Neural progenitor cell (in vitro differentiated cells): ENCODE data around the gene BZW1. TPM values are rescaled to one million over a fixed set of nuclear protein-coding genes. Genes with fewer than 3 reads are reported as not detected.
A peak's percentile ranks its signal among the peaks of the same experiment; 100 is the strongest.

Experiments used
- DNase-seq: peaks from one replicate; pipeline ENCODE4 v3.0.0-alpha.2; 2016; ENCODE audit warnings: low spot score
- H2AFZ ChIP-seq: fragments of 200-600 bp; sonication (generic); replicated peaks from 2 replicates; pipeline ENCODE4 v1.6.1; 2016; ENCODE audit warnings: antibody characterized with exemption
- H3F3A ChIP-seq: fragments of 200-600 bp; sonication (generic); 2 replicates; pipeline ENCODE4 v1.6.1; 2016; ENCODE audit warnings: antibody characterized with exemption, low read depth
- H3K27ac ChIP-seq: fragments of 200-600 bp; sonication (generic); 2 replicates; pipeline ENCODE4 v1.5.1; 2016; ENCODE audit warnings: mild to moderate bottlenecking
- H3K27me3 ChIP-seq: fragments of 200-600 bp; sonication (generic); 2 replicates; pipeline ENCODE4 v1.6.1; 2016; ENCODE audit warnings: mild to moderate bottlenecking, moderate library complexity
- H3K36me3 ChIP-seq: fragments of 200-600 bp; sonication (generic); 2 replicates; pipeline ENCODE4 v1.5.1; 2016
- H3K4me1 ChIP-seq: fragments of 200-600 bp; sonication (generic); 2 replicates; pipeline ENCODE4 v1.6.1; 2016; ENCODE audit warnings: mixed run types
- H3K4me2 ChIP-seq: fragments of 200-600 bp; sonication (generic); 2 replicates; pipeline ENCODE4 v1.6.1; 2016
- H3K4me3 ChIP-seq: fragments of 200-600 bp; sonication (generic); 2 replicates; pipeline ENCODE4 v1.5.1; 2016
- H3K79me2 ChIP-seq: fragments of 200-600 bp; sonication (generic); 2 replicates; pipeline ENCODE4 v1.6.1; 2016; ENCODE audit warnings: low read depth
- H3K9ac ChIP-seq: fragments of 200-600 bp; sonication (generic); 2 replicates; pipeline ENCODE4 v1.6.1; 2016
- H3K9me3 ChIP-seq: fragments of 200-600 bp; sonication (generic); 2 replicates; pipeline ENCODE4 v1.5.1; 2016; ENCODE audit warnings: low read depth
- H4K20me1 ChIP-seq: fragments of 200-600 bp; sonication (generic); 2 replicates; pipeline ENCODE4 v1.6.1; 2016; ENCODE audit warnings: low read depth
- H3K27ac Mint-ChIP-seq: 3 replicates; pipeline ENCODE4 v1.8.0; 2021; ENCODE audit warnings: mixed read lengths
- H3K27me3 Mint-ChIP-seq: 2 replicates; pipeline ENCODE4 v1.8.0; 2022; ENCODE audit warnings: low read depth, mild to moderate bottlenecking, inconsistent platforms, moderate library complexity, mixed read lengths; ENCODE audit not compliant: insufficient read depth
- H3K36me3 Mint-ChIP-seq: 3 replicates; pipeline ENCODE4 v1.8.0; 2021; ENCODE audit warnings: mixed read lengths
- H3K4me1 Mint-ChIP-seq: 3 replicates; pipeline ENCODE4 v1.8.0; 2021; ENCODE audit warnings: mixed read lengths
- H3K4me3 Mint-ChIP-seq: 3 replicates; pipeline ENCODE4 v1.8.0; 2021; ENCODE audit warnings: mild to moderate bottlenecking, moderate library complexity, mixed read lengths
- H3K9me3 Mint-ChIP-seq: 3 replicates; pipeline ENCODE4 v1.8.0; 2020; ENCODE audit warnings: mixed read lengths
- CTCF ChIP-seq: fragments of 200-600 bp; sonication (generic); IDR thresholded peaks from 2 replicates; pipeline ENCODE4 v1.5.1; 2017; ENCODE audit warnings: antibody characterized with exemption, mild to moderate bottlenecking
- EZH2 ChIP-seq: fragments of 200-600 bp; sonication (generic); IDR thresholded peaks from 2 replicates; pipeline ENCODE4 v1.6.1; 2017; ENCODE audit warnings: antibody characterized with exemption, mild to moderate bottlenecking, moderate library complexity
- EZH2phosphoT487 ChIP-seq: fragments of 200-600 bp; sonication (generic); IDR thresholded peaks from 2 replicates; pipeline ENCODE4 v1.6.1; 2017; ENCODE audit warnings: antibody characterized with exemption
- total RNA-seq: library from RNA; depleted of rRNA; stranded (reverse); fragments of >200 nt; gene quantifications from 2 replicates; pipeline ENCODE4 v1.2.3, GENCODE V29; 2015; ENCODE audit warnings: low replicate concordance

Gene BZW1
- total RNA-seq, 1 donor from 2014 or later = 421 TPM

DNA sequence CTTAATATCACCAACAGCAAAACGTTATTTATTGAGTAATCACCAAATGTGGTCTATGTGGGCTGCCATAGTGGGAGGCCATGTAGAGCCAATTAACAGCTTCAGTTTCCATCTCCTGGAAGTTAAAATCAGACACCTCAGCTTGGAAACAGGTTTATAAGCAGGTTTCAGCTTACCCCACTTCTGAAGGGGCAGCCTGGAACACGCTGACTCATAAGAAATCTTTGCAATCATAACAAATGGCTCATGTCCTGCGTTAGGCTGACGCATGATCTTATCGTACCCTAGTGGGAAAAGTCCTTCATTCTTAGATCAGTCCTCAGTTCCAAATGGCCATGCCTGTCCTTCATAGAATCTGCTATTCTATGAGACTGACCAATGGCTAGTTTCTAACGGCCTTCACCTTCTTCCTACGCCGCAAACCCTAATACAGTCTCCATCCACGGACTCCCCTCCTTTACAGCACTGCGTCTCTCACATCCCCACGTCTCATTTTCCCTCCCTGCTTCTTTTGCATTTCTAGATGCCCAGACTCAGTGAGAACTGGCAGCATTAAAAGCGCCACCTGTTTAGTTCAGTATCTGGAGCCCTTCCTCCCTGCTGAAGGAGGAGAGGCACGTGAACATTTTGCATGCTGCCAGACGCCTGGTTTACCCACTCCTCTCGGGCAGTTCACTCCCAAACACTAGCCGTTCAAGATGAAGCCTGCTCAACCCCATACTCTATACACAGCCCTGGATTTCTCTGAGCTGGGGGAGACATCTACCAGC, 24.2 kb upstream of the BZW1 start:
- Histone ChIP-seq H3K27ac (no peak overlapping the region), H3K4me2 (no peak overlapping the region), H3K4me1 (peaks cover 7% of the 10 kb centered on the region), H3F3A (peaks cover 11% of the 10 kb centered on the region), H4K20me1 (no peaks in the 10 kb centered on the region), H3K79me2 (no peaks in the 10 kb centered on the region), H3K4me3 (no peak overlapping the region), H3K9me3 (no peaks in the 10 kb centered on the region), H2AFZ (no peak overlapping the region), H3K36me3 (no peaks in the 10 kb centered on the region), H3K27me3 (no peaks in the 10 kb centered on the region), H3K9ac (no peak overlapping the region)
- no peaks in the 10 kb centered on the region for H3K36me3 Mint-ChIP-seq
- H3K27me3 Mint-ChIP-seq = peaks cover 4% of the 10 kb centered on the region
- TF ChIP-seq EZH2 = no peak
- no peak for TF ChIP-seq EZH2phosphoT487
- TF ChIP-seq CTCF = no peak
- no peaks in the 10 kb centered on the region for H3K9me3 Mint-ChIP-seq
- peaks cover 7% of the 10 kb centered on the region for H3K4me1 Mint-ChIP-seq
- DNase-seq = no peak
- no peak overlapping the region for H3K27ac Mint-ChIP-seq
- H3K4me3 Mint-ChIP-seq = no peak overlapping the region

DNA sequence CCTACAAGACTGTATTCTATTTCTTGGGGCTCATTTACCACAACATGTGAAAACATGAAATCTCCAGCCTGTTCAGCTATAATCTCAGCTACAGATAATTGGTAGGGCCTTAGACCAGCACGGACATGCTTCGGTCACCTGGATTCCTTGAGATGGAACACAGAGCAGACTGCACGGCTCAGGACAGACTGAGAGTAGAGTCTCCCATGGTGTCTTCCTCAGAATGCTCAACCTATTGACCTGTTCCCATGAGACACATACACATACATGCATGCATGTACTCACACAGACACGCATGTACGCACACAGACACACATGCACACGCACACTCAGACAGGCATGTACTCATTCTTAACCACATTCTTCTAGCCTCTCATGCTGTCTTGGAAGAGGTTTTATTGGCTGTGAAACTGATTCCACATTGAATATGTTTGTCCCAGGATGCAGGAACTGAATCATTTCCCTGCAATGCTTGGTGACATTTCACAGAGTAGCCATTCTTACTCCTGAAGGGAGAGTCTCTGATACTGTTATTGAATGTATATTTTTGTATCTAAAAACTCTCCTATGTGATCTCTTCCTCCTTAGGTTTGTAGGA, 23.5 kb upstream of the BZW1 start:
- Histone ChIP-seq H2AFZ (no peak overlapping the region), H3K79me2 (no peaks in the 10 kb centered on the region), H3K27me3 (no peaks in the 10 kb centered on the region), H3K4me3 (no peak overlapping the region), H4K20me1 (no peaks in the 10 kb centered on the region), H3K4me1 (peaks cover 7% of the 10 kb centered on the region), H3F3A (peaks cover 11% of the 10 kb centered on the region), H3K36me3 (no peaks in the 10 kb centered on the region), H3K4me2 (no peak overlapping the region), H3K9me3 (no peaks in the 10 kb centered on the region), H3K9ac (no peak overlapping the region), H3K27ac (no peak overlapping the region)
- H3K4me1 Mint-ChIP-seq = peaks cover 7% of the 10 kb centered on the region
- no peak overlapping the region for H3K4me3 Mint-ChIP-seq
- DNase-seq = no peak
- peaks cover 4% of the 10 kb centered on the region for H3K27me3 Mint-ChIP-seq
- no peak overlapping the region for H3K27ac Mint-ChIP-seq
- no peaks in the 10 kb centered on the region for H3K9me3 Mint-ChIP-seq
- H3K36me3 Mint-ChIP-seq = no peaks in the 10 kb centered on the region
- TF ChIP-seq CTCF = no peak
- TF ChIP-seq EZH2phosphoT487 = no peak
- no peak for TF ChIP-seq EZH2

- H3K4me3 ChIP-seq = no peak overlapping the region
- Mint-ChIP-seq H3K9me3 (no peaks in the 10 kb centered on the region), H3K27me3 (peaks cover 2% of the 10 kb centered on the region), H3K36me3 (no peaks in the 10 kb centered on the region), H3K27ac (no peak overlapping the region), H3K4me3 (no peak overlapping the region), H3K4me1 (peaks cover 4% of the 10 kb centered on the region)
- peak overlapping the region; percentile 14 for H3K27ac ChIP-seq
- TF ChIP-seq EZH2 (no peak), CTCF (no peak), EZH2phosphoT487 (no peak)
- H3K27me3 ChIP-seq = no peaks in the 10 kb centered on the region
- H3F3A ChIP-seq = peaks cover 11% of the 10 kb centered on the region
- no peak overlapping the region for H3K9ac ChIP-seq
- no peaks in the 10 kb centered on the region for H4K20me1 ChIP-seq
- H3K79me2 ChIP-seq = no peaks in the 10 kb centered on the region
- peak overlapping the region; percentile 92 for H2AFZ ChIP-seq
- H3K36me3 ChIP-seq = no peaks in the 10 kb centered on the region
- no peaks in the 10 kb centered on the region for H3K9me3 ChIP-seq
- H3K4me2 ChIP-seq = peak overlapping the region; percentile 38
- no peak for DNase-seq
- H3K4me1 ChIP-seq = peaks cover 7% of the 10 kb centered on the region
Measured at GRCh38 chr2:200790185-200790584, 21.5 kb upstream of the BZW1 start.
